Ovary (tissue), 9 donors: ENCODE results near the gene IZUMO3. TPM values are rescaled to one million over a fixed set of nuclear protein-coding genes. Genes with fewer than 3 reads are reported as not detected.

Experiments used
- DNase-seq, 5 donors: peaks; one replicate each; pipeline ENCODE4 v3.0.0-alpha.2; 2019 to 2020
- H3K27ac ChIP-seq, 2 donors: fragments of 200-600 bp; one replicate each; pipeline versions ENCODE4 v1.5.1 to v1.8.0; 2019 to 2022
- H3K27me3 ChIP-seq: fragments of 200-600 bp; one replicate; pipeline ENCODE4 v1.8.0; 2022
- H3K36me3 ChIP-seq: fragments of 200-600 bp; sonication (generic); one replicate; pipeline ENCODE4 v1.5.1; 2019
- H3K4me1 ChIP-seq: one replicate; pipeline ENCODE4 v1.8.1; 2013; ENCODE audit warnings: mild to moderate bottlenecking, moderate library complexity; ENCODE audit not compliant: insufficient read depth
- H3K4me3 ChIP-seq: fragments of 200-600 bp; sonication (generic); one replicate; pipeline ENCODE4 v1.5.1; 2017
- H3K9me3 ChIP-seq, 2 donors: fragments of 200-600 bp in 1 of 2; sonication (generic) in 1 of 2; one replicate each; pipeline versions ENCODE4 v1.5.1 to v1.8.1; 2013 to 2019; ENCODE audit warnings: mild to moderate bottlenecking in 1 of 2, moderate library complexity in 1 of 2
- CTCF ChIP-seq, 3 donors: fragments of 450-650 bp in 2 of 3; fragments of 200-600 bp in 1 of 3; IDR thresholded peaks; one replicate each; pipeline versions ENCODE4 v1.5.1 to v1.8.0; 2016 to 2022; ENCODE audit warnings: antibody characterized with exemption in 3 of 3, mild to moderate bottlenecking in 1 of 3
- EP300 ChIP-seq: sonication (generic); formaldehyde crosslinking; IDR thresholded peaks from one replicate; pipeline ENCODE4 v1.6.1; 2017; ENCODE audit warnings: antibody characterized with exemption
- POLR2A ChIP-seq: fragments of 450-650 bp; IDR thresholded peaks from one replicate; pipeline ENCODE4 v1.6.1; 2017; ENCODE audit warnings: antibody characterized with exemption, mild to moderate bottlenecking, moderate library complexity
- WGBS, 3 donors: extraction: QIAGEN DNeasy Blood & Tissue Kit in 1 of 3; methylation state at CpG; one replicate each; pipeline versions ENCODE4 v1.1.5 to v1.1.7; 2013 to 2017; 5-methylcytosine and 5-hydroxymethylcytosine counted together
- intact Hi-C, 4 donors: fragments of 100-400 bp; cut with DNase I; formaldehyde crosslinking; loops; one replicate each; pipeline versions ENCODE4 v1.11.0 to v1.15.1; 2022 to 2023
- polyA plus RNA-seq, 2 donors: library from polyadenylated mRNA; stranded (reverse); fragments of 200-250 nt in 1 of 2; fragments of 350-450 nt in 1 of 2; fragmentation: Illumina TruSeq in 1 of 2; extraction: RNeasy Lipid Tissue Mini Kit (QIAGEN cat#74804) in 1 of 2; gene quantifications; one replicate each; pipeline ENCODE4 v1.2.3, GENCODE V29; 2013 to 2014
- total RNA-seq, 7 donors: library from RNA; depleted of rRNA in 2 of 7; stranded (reverse); fragments of >200 nt in 2 of 7; fragmentation: NEBNext Ultra II Directional in 3 of 7; extraction: Animal tissue kit (Norgen Biotek cat#: 25700) in 3 of 7; gene quantifications; one replicate each; pipeline versions ENCODE4 v1.1.0 to v1.2.4, GENCODE V29; 2016 to 2023
- donor health status: DM: no; HTN: no; CAD: no; lungs with moderate emphysema.
- donor health status: DM: no; HTN: no; CAD: no.
- donor health status: Bipolar disorder and iron deficiency.
- donor health status: DM: yes; HTN: yes; CAD: no.
- donor health status: DM: no; HTN: no; CAD: no.
- donor health status: DM: yes; HTN: yes; CAD: no.

Gene IZUMO3
- total and polyA plus RNA-seq, 9 donors, result not detected

GRCh38 chr9:24498632-24499031, 47.1 kb downstream of the IZUMO3 start:
- H3K9me3 ChIP-seq, result no peaks in the 10 kb centered on the region
- no peaks in the 10 kb centered on the region for H3K27me3 ChIP-seq
- 6 to 21% (median 20%) methylated on average over 2 of the region's 2 CpGs for WGBS, 3 donors
- no peaks in the 10 kb centered on the region for H3K4me1 ChIP-seq
- H3K36me3 ChIP-seq, result no peaks in the 10 kb centered on the region
- TF ChIP-seq CTCF (IDR thresholded peaks at IDR 0.05) (no peak), EP300 (no peak), POLR2A (no peak)
- H3K4me3 ChIP-seq, result no peak overlapping the region
- intact Hi-C loops, result no loop called here
- H3K27ac ChIP-seq, result no peak overlapping the region
- DNase-seq, result no peak

- H3K27ac ChIP-seq, result no peak overlapping the region
- no peaks in the 10 kb centered on the region for H3K4me1 ChIP-seq
- TF ChIP-seq EP300 (no peak), POLR2A (no peak), CTCF (IDR thresholded peaks at IDR 0.05) (no peak)
- H3K36me3 ChIP-seq, result no peaks in the 10 kb centered on the region
- DNase-seq, result no peak
- WGBS, 3 donors, result 55 to 61% (median 60%) methylated on average over 4 of the region's 4 CpGs
- no peaks in the 10 kb centered on the region for H3K27me3 ChIP-seq
- no peak overlapping the region for H3K4me3 ChIP-seq
- H3K9me3 ChIP-seq, result no peaks in the 10 kb centered on the region
- intact Hi-C loops, result no loop called here
Measured at GRCh38 chr9:24497671-24498070, 48.0 kb downstream of the IZUMO3 start.
